ACC112 (cell line): ENCODE results near the gene TMEM167A.

Experiments used
- H2AFZ ChIP-seq: fragments of 200-600 bp; sonication (generic); one replicate; pipeline ENCODE4 v1.6.0; 2017; ENCODE audit warnings: antibody characterized with exemption, low read length; ENCODE audit not compliant: unreplicated experiment
- H3K27ac ChIP-seq: fragments of 200-600 bp; sonication (generic); 2 replicates; pipeline ENCODE4 v1.5.1; 2014; ENCODE audit warnings: low read depth, mild to moderate bottlenecking, antibody characterized with exemption, low read length, moderate library complexity
- H3K27me3 ChIP-seq: fragments of 200-600 bp; sonication (generic); 2 replicates; pipeline ENCODE4 v1.6.1; 2014; ENCODE audit warnings: mild to moderate bottlenecking, antibody characterized with exemption, low read length, moderate library complexity, mixed read lengths; ENCODE audit not compliant: insufficient read depth
- H3K36me3 ChIP-seq: fragments of 200-600 bp; sonication (generic); 2 replicates; pipeline ENCODE4 v1.6.1; 2016; ENCODE audit warnings: mild to moderate bottlenecking, antibody characterized with exemption, low read length, moderate library complexity, mixed read lengths; ENCODE audit not compliant: insufficient read depth
- H3K4me1 ChIP-seq: fragments of 200-600 bp; sonication (generic); one replicate; pipeline ENCODE4 v1.6.1; 2016; ENCODE audit warnings: low read length, mixed read lengths; ENCODE audit not compliant: insufficient read depth, unreplicated experiment, control insufficient read depth
- H3K4me3 ChIP-seq: fragments of 200-600 bp; sonication (generic); 2 replicates; pipeline ENCODE4 v1.5.1; 2014; ENCODE audit warnings: mild to moderate bottlenecking, low read depth, low read length
- H3K79me2 ChIP-seq: fragments of 200-600 bp; sonication (generic); one replicate; pipeline ENCODE4 v1.6.0; 2016; ENCODE audit warnings: low read length; ENCODE audit not compliant: control insufficient read depth, unreplicated experiment, insufficient read depth

Gene TMEM167A

DNA sequence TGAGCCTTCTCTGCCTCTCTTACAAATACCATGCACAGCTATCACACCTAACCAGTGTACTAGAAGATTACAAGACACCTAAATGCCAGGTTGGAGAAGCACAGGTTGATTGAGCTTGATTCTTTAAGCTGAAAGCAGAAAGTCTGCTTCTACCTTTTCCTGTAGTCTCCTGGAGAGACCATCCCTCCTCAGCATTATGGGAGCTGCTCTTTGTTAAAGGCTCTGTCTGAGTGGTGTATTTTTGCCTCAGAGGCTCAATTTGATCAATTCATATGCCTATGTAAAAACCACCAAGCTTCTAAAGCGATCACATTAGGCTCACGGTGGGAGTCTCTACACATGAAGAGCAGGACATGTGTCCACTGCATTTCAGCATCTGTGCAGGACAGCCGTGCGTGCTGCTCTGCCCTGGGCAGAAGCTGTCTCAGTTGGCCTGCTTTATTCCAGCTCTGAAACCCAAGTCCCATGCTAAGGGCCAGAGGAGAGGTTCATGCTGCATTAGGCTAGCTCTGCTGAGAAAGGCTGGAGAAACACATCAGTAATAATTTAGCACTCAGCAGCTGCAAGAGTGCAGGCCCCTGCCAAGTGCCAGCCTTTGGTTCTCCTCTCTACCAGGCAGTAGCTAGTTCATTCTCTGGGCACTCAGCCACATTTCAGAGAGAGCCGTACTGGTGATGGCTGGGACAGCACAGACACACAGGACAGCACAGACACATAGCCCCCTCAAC is 41.7 kb downstream of the TMEM167A start:
- H3K27ac ChIP-seq: no peak overlapping the region
- H3K27me3 ChIP-seq: no peaks in the 10 kb centered on the region
- no peaks in the 10 kb centered on the region for H3K4me1 ChIP-seq
- no peak overlapping the region for H2AFZ ChIP-seq
- H3K36me3 ChIP-seq: no peaks in the 10 kb centered on the region
- no peak overlapping the region for H3K4me3 ChIP-seq
- no peaks in the 10 kb centered on the region for H3K79me2 ChIP-seq

DNA sequence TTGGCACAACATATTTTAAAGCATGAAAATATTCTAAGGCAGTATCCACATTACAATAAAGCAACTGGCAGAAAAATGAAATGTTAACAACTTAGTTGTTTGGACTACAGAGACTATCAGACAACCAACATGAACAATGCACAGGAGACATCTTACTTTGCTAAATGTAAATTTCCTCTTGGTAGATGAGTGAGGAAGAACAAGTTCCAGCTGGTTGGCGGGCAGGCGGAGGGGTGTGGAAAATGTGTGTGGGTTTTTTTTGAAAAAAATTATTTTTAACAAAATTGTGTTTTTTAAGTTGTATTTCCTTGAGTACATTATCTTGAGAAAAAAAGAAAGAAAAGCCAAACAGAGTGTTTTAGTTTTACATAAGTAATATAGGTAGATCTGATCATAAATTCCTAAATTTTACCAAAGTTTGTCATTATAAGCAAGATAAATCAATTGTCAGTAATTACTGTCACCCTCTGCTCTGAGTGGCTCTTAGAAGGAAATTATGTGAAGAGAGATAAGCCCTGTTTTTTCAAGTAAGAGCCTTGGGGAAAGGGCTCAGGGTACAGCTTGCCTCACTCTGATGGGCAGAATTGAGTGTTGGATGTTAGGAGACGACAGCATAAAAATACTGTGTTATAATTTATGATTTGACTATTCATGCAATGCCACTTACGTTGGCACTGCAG is 42.5 kb downstream of the TMEM167A start:
- H2AFZ ChIP-seq: no peak overlapping the region

DNA sequence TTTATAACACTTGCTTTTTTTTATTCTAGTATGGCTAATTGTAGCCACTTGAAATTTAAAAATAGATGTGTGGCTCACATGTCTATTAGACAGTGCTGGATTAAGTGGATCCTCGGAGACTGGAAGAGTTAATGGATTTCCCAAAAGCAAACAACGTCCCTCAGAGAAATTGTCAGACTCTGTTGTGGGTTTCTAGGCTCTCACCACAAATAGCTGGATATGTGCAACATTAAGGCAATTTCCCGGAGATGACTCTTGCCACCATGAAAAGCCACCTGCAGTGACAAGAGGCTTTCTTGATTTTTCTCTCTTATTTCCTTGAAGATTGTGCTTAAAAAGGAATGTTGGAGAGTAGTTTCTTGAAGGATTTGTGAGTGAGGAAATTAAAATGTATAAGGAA is 43.2 kb downstream of the TMEM167A start:
- Histone ChIP-seq H3K4me1 (no peaks in the 10 kb centered on the region), H3K79me2 (no peaks in the 10 kb centered on the region), H2AFZ (no peak overlapping the region), H3K4me3 (no peak overlapping the region), H3K27ac (no peak overlapping the region), H3K36me3 (no peaks in the 10 kb centered on the region), H3K27me3 (no peaks in the 10 kb centered on the region)

More for the DNA sequence above, 42.5 kb downstream of the TMEM167A start:
- Histone ChIP-seq H3K27me3 (no peaks in the 10 kb centered on the region), H3K79me2 (no peaks in the 10 kb centered on the region), H3K4me3 (no peak overlapping the region), H3K36me3 (no peaks in the 10 kb centered on the region), H3K4me1 (no peaks in the 10 kb centered on the region), H3K27ac (no peak overlapping the region)

DNA sequence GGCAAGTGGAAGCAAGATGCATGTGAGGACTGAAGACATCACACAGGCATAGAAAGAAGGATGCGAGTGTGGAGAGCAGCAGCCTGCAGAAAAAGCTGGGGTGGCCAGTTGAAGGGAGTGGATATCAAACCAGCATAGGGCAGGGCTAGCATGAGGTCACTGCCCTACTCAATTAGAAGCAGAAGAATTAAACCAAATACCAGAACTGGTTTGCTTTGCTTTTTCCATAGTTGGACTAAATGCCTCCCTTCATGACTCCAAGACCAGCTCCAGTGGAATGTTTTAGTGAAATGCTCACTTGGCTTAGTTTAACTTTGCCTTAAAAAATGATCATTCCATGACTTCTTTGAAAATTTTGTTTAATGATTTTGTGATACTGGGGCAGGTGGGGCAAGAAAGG is 45.8 kb downstream of the TMEM167A start:
- Histone ChIP-seq H3K79me2 (no peaks in the 10 kb centered on the region), H3K27me3 (no peaks in the 10 kb centered on the region), H3K4me1 (no peaks in the 10 kb centered on the region), H3K36me3 (no peaks in the 10 kb centered on the region), H2AFZ (no peak overlapping the region), H3K27ac (no peak overlapping the region), H3K4me3 (no peak overlapping the region)

DNA sequence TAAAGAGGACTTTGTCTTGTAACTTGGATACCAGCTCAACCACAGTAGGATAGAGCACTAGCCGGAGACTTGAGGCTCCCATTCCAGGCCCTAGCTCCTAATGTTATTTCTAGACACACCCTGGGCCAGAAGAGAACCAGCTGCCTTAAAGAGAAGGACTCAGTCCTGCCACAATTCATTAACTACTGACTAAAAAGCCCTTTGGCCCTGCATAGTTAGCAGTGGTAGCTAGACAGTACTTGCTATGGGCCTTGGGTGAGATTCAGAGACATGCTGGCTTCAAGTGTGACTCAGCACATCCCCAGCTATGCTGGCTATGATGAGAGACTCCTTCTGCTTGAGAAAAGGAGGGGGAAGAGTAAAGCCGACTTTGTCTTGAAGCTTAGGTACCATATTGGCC is 47.3 kb downstream of the TMEM167A start:
- H3K36me3 ChIP-seq: no peaks in the 10 kb centered on the region
- no peak overlapping the region for H3K4me3 ChIP-seq
- H3K4me1 ChIP-seq: no peaks in the 10 kb centered on the region
- H3K27ac ChIP-seq: no peak overlapping the region
- H2AFZ ChIP-seq: no peak overlapping the region
- H3K79me2 ChIP-seq: no peaks in the 10 kb centered on the region
- H3K27me3 ChIP-seq: no peaks in the 10 kb centered on the region

DNA sequence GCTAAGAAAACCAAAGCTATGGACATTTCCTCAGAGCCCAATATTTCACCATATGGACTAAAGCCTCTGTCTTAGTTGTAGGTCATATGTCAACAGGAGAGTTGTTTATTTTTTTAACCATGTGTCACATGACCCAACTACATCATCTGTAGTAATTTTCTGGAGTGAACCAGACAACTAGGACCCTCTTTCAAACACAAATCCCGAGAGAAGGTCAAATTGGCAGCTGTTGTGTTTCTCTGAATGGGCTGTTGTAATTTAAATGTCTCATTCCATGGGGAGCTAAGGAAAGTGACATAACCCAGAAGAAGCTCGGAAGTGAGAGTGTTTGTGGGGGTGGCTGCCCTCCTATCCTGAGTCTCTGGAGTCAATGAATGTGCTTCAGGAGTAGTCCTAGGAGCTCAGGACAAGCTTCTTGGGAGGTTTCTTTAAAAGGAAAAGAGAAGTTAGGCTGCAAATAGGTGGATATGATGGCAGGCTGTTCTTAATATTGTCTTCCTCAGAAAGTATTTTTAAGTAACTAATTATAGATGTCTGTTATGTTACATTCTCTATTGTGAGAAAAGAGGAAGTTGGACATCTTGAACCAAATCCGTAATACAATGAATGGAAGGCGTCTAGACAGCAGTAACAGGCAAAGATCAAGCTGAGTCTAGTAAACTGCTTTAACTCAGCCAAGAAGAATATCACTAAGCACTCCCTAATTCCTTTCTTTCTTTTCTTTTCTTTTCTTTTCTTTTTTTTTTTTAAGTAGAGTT is 50.1 kb downstream of the TMEM167A start:
- Histone ChIP-seq H3K4me3 (no peak overlapping the region), H3K27me3 (no peaks in the 10 kb centered on the region), H3K79me2 (no peaks in the 10 kb centered on the region), H2AFZ (no peak overlapping the region), H3K27ac (no peak overlapping the region), H3K4me1 (no peaks in the 10 kb centered on the region), H3K36me3 (no peaks in the 10 kb centered on the region)

DNA sequence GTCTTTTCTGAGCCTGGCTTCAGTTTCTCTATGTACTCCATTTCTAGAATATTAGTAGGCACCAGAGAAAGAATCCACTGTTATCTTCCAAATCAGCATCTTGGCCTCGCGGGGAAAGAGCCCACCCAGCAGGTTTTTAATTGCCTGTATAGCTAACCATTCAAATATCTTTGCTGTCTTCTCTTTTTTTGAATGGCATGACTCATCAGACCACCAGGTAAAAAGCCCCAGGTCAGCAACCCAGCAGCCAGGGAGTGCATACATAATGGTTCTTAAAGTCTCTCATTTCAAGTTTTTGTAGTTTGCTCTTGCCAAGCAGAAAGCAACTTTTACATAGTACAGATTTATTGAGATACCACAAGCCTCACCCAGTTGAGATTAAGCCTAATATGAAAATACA is 50.7 kb downstream of the TMEM167A start:
- Histone ChIP-seq H2AFZ (no peak overlapping the region), H3K4me3 (no peak overlapping the region), H3K79me2 (no peaks in the 10 kb centered on the region), H3K27me3 (no peaks in the 10 kb centered on the region), H3K4me1 (no peaks in the 10 kb centered on the region), H3K36me3 (no peaks in the 10 kb centered on the region), H3K27ac (no peak overlapping the region)

DNA sequence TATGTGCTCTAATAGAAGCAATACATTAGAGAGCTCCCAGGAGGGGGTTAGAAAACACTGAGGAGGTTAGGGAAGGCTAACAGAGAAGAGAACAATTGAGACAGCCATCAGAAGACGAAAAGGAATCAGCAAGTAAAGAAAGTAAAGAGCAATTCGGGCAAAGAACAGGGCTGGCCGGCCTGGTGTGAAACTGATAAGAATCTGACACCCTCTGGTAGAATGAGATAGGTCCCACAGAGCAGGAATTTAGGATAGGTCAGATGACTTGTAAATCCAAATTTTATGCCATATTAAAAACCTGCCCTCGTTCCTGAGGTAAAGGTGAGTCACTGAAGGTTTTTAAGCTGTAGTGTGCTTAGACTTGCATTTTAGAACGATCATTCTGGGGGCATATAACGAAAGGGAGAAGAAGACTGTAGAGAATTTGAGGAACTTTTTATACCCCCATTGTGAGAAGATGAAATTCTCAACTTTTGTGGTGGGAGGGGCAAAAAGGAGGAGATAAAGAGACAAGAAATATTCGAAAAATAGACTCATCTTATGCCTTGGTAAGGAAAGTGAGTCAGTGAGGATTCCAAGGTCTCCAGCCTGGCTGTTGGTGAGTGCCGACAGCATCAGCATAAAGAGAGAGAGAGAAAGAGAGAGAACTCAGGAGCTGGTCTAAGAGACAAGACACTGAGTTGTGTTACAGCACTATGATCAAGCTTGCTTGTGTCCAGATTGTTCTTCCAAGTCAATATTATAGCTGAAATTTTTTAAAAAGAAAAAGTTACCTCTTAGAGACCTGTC is 51.3 kb downstream of the TMEM167A start:
- Histone ChIP-seq H2AFZ (no peak overlapping the region), H3K27me3 (no peaks in the 10 kb centered on the region), H3K36me3 (no peaks in the 10 kb centered on the region), H3K4me1 (no peaks in the 10 kb centered on the region), H3K27ac (no peak overlapping the region), H3K4me3 (no peak overlapping the region), H3K79me2 (no peaks in the 10 kb centered on the region)

DNA sequence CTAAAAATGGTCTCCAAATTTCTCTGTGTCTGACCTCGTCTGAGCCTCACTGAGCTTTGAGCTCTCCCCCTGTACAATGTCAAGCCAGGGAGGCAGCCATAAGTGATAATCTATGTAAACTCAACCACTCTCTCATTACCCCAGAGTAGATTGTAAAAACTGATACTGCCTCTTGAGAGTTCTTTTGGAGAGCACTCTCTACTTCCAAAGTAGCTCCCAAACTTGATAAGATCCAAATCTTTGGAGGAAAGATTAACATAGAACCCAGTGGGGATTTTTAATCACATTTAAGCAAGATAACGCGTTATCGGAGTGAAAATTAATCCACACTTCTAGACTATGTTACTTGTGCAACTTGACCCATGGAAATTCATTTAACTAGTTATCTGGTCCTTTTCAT is 54.9 kb downstream of the TMEM167A start:
- H3K27ac ChIP-seq: no peak overlapping the region
- no peak overlapping the region for H2AFZ ChIP-seq
- H3K27me3 ChIP-seq: no peaks in the 10 kb centered on the region
- no peak overlapping the region for H3K4me3 ChIP-seq
- no peaks in the 10 kb centered on the region for H3K4me1 ChIP-seq
- H3K36me3 ChIP-seq: no peaks in the 10 kb centered on the region
- H3K79me2 ChIP-seq: no peaks in the 10 kb centered on the region

DNA sequence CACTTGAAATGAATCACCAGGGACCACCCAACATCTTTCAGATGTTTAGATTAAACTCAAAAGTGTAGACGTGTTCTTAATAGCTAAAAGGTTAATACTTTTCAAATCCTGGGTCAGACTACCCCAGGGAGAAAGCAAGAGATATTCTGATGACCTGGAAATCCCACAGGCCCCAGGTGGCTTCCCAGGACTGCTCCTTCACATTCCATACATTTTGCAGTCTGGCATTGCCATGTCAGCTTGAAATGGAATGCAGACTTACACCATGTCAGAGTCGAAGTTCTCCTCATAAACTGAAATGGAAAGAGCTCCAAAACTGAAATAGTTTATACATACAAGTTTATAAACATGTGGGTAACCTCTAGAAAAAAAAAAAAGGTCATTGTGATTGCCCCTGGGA is 61.5 kb downstream of the TMEM167A start:
- H3K36me3 ChIP-seq: no peaks in the 10 kb centered on the region
- H3K79me2 ChIP-seq: no peaks in the 10 kb centered on the region
- no peaks in the 10 kb centered on the region for H3K4me1 ChIP-seq
- H2AFZ ChIP-seq: no peak overlapping the region
- H3K27me3 ChIP-seq: no peaks in the 10 kb centered on the region
- H3K27ac ChIP-seq: no peak overlapping the region
- no peak overlapping the region for H3K4me3 ChIP-seq
